Activated T-helper 1 cell treated with Interleukin-2 at 50 U/mL for 16 hours (primary cell): ENCODE results near the gene CCDC70.

ENCODE experiments used
- DNase-seq: peaks from one replicate; pipeline ENCODE4 v3.0.0-alpha.2; 2020; ENCODE audit warnings: low read depth

CCDC70 gene

GRCh38 chr13:51862957-51863356, 1.2 kb downstream of the CCDC70 start:
- no peak for DNase-seq

GRCh38 chr13:51865838-51866237, 4.1 kb downstream of the CCDC70 start:
- DNase-seq = no peak

GRCh38 chr13:51867062-51867461, 5.3 kb downstream of the CCDC70 start:
- DNase-seq = no peak

GRCh38 chr13:51869916-51870315, 8.1 kb downstream of the CCDC70 start:
- no peak for DNase-seq

- no peak for DNase-seq
Observed at GRCh38 chr13:51870616-51871015, 8.8 kb downstream of the CCDC70 start.

GRCh38 chr13:51873117-51873798, 11.5 kb downstream of the CCDC70 start:
- no peak for DNase-seq

- no peak for DNase-seq
Observed at GRCh38 chr13:51873837-51874236, 12.1 kb downstream of the CCDC70 start.

GRCh38 chr13:51874651-51875050, 12.9 kb downstream of the CCDC70 start:
- DNase-seq = no peak

- DNase-seq = no peak
Observed at GRCh38 chr13:51879133-51879532, 17.4 kb downstream of the CCDC70 start.

GRCh38 chr13:51881296-51881695, 19.5 kb downstream of the CCDC70 start:
- DNase-seq = no peak

GRCh38 chr13:51882570-51883225, 20.9 kb downstream of the CCDC70 start:
- no peak for DNase-seq

GRCh38 chr13:51883226-51883600, 21.4 kb downstream of the CCDC70 start:
- no peak for DNase-seq

- DNase-seq = no peak
Observed at GRCh38 chr13:51885651-51886050, 23.9 kb downstream of the CCDC70 start.

GRCh38 chr13:51887468-51887867, 25.7 kb downstream of the CCDC70 start:
- DNase-seq = no peak

GRCh38 chr13:51892657-51893056, 30.9 kb downstream of the CCDC70 start:
- DNase-seq = no peak

GRCh38 chr13:51894239-51894638, 32.5 kb downstream of the CCDC70 start:
- DNase-seq = no peak

- DNase-seq = no peak
Observed at GRCh38 chr13:51895906-51896888, 34.4 kb downstream of the CCDC70 start.

- DNase-seq = no peak
Observed at GRCh38 chr13:51900471-51900870, 38.7 kb downstream of the CCDC70 start.

GRCh38 chr13:51902776-51903175, 41.0 kb downstream of the CCDC70 start:
- DNase-seq = no peak

- no peak for DNase-seq
Observed at GRCh38 chr13:51905787-51906186, 44.0 kb downstream of the CCDC70 start.

- DNase-seq = no peak
Observed at GRCh38 chr13:51906581-51906980, 44.8 kb downstream of the CCDC70 start.

GRCh38 chr13:51907040-51907732, 45.4 kb downstream of the CCDC70 start:
- DNase-seq = no peak
